ENCODE results near the gene CA10. TPM values are rescaled to one million over a fixed set of nuclear protein-coding genes. Genes with fewer than 3 reads are reported as not detected.

Gene CA10
- total and polyA plus RNA-seq, 9 of the 15 experiments (the other 6 are each of a cell fraction or from before 2014, with no cell fraction given): not detected

- ChIA-PET CTCF (ENCODE audit: low intra/inter-chr PET ratio) (no interaction called here), POLR2A (no interaction called here)
- Histone ChIP-seq H3K27ac (ENCODE audit: extremely low read depth, low read depth, low read length) (no peak overlapping the region), H3K79me2 (ENCODE audit: control insufficient read depth, insufficient read depth, low read length) (no peaks in the 10 kb centered on the region), H4K20me1 (replicated peaks; ENCODE audit: control insufficient read depth, insufficient read depth, low read length) (no peaks in the 10 kb centered on the region), H3K4me2 (ENCODE audit: insufficient read depth, low read length) (no peak overlapping the region), H3K36me3 (ENCODE audit: control insufficient read depth, insufficient read depth, low read length) (no peaks in the 10 kb centered on the region), H3K9me1 (ENCODE audit: control insufficient read depth, insufficient read depth, low read length) (no peaks in the 10 kb centered on the region), H3K4me1 (replicated peaks in 1 of 2; ENCODE audit: control insufficient read depth in 2 of 2, insufficient read depth in 2 of 2, low read length in 2 of 2) (no peaks in the 10 kb centered on the region), H2AFZ (ENCODE audit: low read depth, low read length) (no peak overlapping the region), H3K27me3 (ENCODE audit: control insufficient read depth in 2 of 2, insufficient read depth in 2 of 2, low read length in 2 of 2) (no peaks in the 10 kb centered on the region), H3K4me3 (no peak overlapping the region), H3K9ac (ENCODE audit: insufficient read depth in 1 of 2, low read depth in 2 of 2, low read length in 2 of 2) (no peak overlapping the region), H3K9me3 (replicated peaks; ENCODE audit: control insufficient read depth, insufficient read depth, low read depth, low read length) (no peaks in the 10 kb centered on the region)
- no peak for ATAC-seq
- no TSS peak for BruUV-seq (replicated peaks)
- intact Hi-C loops (cut with micrococcal nuclease) (no loop called here), in situ Hi-C loops (cut with MboI) (no loop called here)
- WGBS (ENCODE audit: insufficient coverage, low coverage, missing lambda C conversion rate): under 1% methylated on average over 17 of the region's 17 CpGs
- FAIRE-seq: no peak
- no peak for DNase-seq (ENCODE audit: extremely low read depth in 1 of 4, low spot score in 3 of 4)
- no peak for TF ChIP-seq ZNF395 (CRISPR knock-in tag; IDR thresholded peaks at IDR 0.05)
- TF ChIP-seq ZNF695 (CRISPR knock-in tag; IDR thresholded peaks at IDR 0.05): no peak
- TF ChIP-seq CTCF (IDR thresholded peaks at IDR 0.05 in 2 of 3, conservative IDR thresholded peaks at IDR 0.05 in 1 of 3; ENCODE audit: insufficient read depth in 2 of 3, low read depth in 1 of 3, low read length in 3 of 3): no peak
- no peak for TF ChIP-seq MAFK (IDR thresholded peaks at IDR 0.05; ENCODE audit: low read length)
- TF ChIP-seq ILF3 (IDR thresholded peaks at IDR 0.05; ENCODE audit: borderline replicate concordance): no peak
- TF ChIP-seq ZNF197 (CRISPR knock-in tag; IDR thresholded peaks at IDR 0.05; ENCODE audit: low read depth): no peak
- no peak for TF ChIP-seq RBM15 (IDR thresholded peaks at IDR 0.05; ENCODE audit: insufficient read depth, low read length)
- no peak for TF ChIP-seq ZNF639 (CRISPR knock-in tag; conservative IDR thresholded peaks at IDR 0.05 in 1 of 2, IDR thresholded peaks at IDR 0.05 in 1 of 2)
- no peak for TF ChIP-seq YBX1 (IDR thresholded peaks at IDR 0.05)
- no peak for TF ChIP-seq MTA2 (IDR thresholded peaks at IDR 0.05; ENCODE audit: low read depth)
- TF ChIP-seq SAFB (IDR thresholded peaks at IDR 0.05; ENCODE audit: borderline replicate concordance, low read depth, low read length): no peak
- TF ChIP-seq KLF13 (tag; IDR thresholded peaks at IDR 0.05; ENCODE audit: borderline replicate concordance, low read depth): no peak
- no peak for TF ChIP-seq ZNF717 (CRISPR knock-in tag; IDR thresholded peaks at IDR 0.05)
- no peak for TF ChIP-seq ZNF592 (IDR thresholded peaks at IDR 0.05)
These were observed 1.6 kb upstream of the CA10 start for GRCh38 chr17:52160136-52160567.

Data from K562 (cell line).